RWPE2 (cell line): Measurements from ENCODE around the gene DUSP16.

Source experiments
- ATAC-seq: fragments of 200-7000 bp; cut with Tn5 transposase; 3 replicates; pipeline ENCODE4 v1.9.1; 2021; ENCODE audit warnings: low read depth
- DNase-seq: peaks from one replicate; pipeline ENCODE4 v3.0.0-alpha.2; 2020; ENCODE audit warnings: low spot score
- H3K27ac ChIP-seq: fragments of 450-650 bp; 2 replicates; pipeline ENCODE4 v1.5.1; 2017; ENCODE audit warnings: mild to moderate bottlenecking; ENCODE audit not compliant: poor library complexity, severe bottlenecking
- H3K27me3 ChIP-seq: fragments of 250-450 bp; sonication (Bioruptor Pico); 2 replicates; pipeline ENCODE4 v1.5.1; 2021; ENCODE audit warnings: mild to moderate bottlenecking, moderate library complexity; ENCODE audit not compliant: insufficient read depth, poor library complexity, severe bottlenecking
- H3K36me3 ChIP-seq: fragments of 250-450 bp; sonication (Bioruptor Pico); 2 replicates; pipeline ENCODE4 v1.5.1; 2020; ENCODE audit warnings: low read depth, mild to moderate bottlenecking, moderate library complexity
- H3K4me1 ChIP-seq: fragments of 250-450 bp; sonication (Bioruptor Pico); 2 replicates; pipeline ENCODE4 v1.5.1; 2021; ENCODE audit warnings: mild to moderate bottlenecking, moderate library complexity; ENCODE audit not compliant: insufficient read depth, poor library complexity, severe bottlenecking
- H3K4me3 ChIP-seq: fragments of 250-450 bp; sonication (Bioruptor Pico); 2 replicates; pipeline ENCODE4 v1.5.1; 2021; ENCODE audit warnings: mild to moderate bottlenecking, moderate library complexity; ENCODE audit not compliant: severe bottlenecking
- H3K9me3 ChIP-seq: fragments of 250-450 bp; sonication (Bioruptor Pico); 2 replicates; pipeline ENCODE4 v1.5.1; 2021; ENCODE audit warnings: mild to moderate bottlenecking, moderate library complexity; ENCODE audit not compliant: severe bottlenecking
- TF ChIP-seq, protein P1 (sequence below): fragments of 450-650 bp; IDR thresholded peaks from one replicate; pipeline ENCODE4 v1.5.1; 2017; ENCODE audit warnings: mild to moderate bottlenecking, moderate library complexity; ENCODE audit not compliant: poor library complexity, severe bottlenecking

DUSP16 gene

DNA sequence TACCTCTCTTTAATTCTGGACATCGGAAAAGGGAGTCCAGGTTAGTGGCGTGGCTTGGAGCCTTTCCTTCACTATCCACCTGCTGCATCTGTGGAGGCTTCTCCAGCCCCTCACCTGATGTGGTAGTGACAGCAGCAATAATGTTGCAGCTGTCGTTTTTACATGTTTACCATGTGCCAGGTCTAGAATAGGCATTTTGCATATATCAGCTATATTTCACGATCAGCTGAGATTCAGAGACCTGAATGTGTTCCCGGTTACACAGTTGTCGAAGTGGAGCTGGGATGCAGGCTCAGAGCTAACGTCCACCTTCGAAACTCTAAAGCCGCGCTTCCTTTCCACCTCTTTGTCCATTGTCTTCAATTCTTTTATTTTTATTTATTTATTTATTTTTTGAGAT, 114.8 kb downstream of the DUSP16 start:
- Histone ChIP-seq H3K4me1 (peaks cover 18% of the 10 kb centered on the region), H3K27ac (no peak overlapping the region), H3K9me3 (no peaks in the 10 kb centered on the region), H3K4me3 (no peak overlapping the region), H3K36me3 (no peaks in the 10 kb centered on the region), H3K27me3 (no peaks in the 10 kb centered on the region)
- TF ChIP-seq, protein P1, sequence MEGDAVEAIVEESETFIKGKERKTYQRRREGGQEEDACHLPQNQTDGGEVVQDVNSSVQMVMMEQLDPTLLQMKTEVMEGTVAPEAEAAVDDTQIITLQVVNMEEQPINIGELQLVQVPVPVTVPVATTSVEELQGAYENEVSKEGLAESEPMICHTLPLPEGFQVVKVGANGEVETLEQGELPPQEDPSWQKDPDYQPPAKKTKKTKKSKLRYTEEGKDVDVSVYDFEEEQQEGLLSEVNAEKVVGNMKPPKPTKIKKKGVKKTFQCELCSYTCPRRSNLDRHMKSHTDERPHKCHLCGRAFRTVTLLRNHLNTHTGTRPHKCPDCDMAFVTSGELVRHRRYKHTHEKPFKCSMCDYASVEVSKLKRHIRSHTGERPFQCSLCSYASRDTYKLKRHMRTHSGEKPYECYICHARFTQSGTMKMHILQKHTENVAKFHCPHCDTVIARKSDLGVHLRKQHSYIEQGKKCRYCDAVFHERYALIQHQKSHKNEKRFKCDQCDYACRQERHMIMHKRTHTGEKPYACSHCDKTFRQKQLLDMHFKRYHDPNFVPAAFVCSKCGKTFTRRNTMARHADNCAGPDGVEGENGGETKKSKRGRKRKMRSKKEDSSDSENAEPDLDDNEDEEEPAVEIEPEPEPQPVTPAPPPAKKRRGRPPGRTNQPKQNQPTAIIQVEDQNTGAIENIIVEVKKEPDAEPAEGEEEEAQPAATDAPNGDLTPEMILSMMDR: no peak
- ATAC-seq: no peak
- DNase-seq: no peak

DNA sequence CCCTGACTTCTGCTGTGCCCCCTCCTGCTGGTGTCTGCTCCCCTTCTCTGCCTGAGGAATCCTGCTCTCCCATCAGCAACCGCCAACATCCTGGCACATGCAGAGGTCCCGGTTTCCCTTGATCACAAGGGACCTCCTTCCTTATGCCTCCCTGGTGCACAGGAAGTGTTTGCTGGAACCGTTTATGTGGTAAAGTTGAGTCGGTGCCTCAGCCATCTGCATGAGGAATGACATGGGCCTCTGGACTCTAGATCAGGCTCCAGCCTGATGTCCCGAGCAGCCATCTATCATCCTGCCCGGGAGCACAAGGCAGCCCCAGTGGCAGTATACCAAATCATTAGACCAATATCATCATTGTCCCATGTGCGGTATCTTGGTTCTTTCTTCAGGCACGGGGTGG, 115.4 kb downstream of the DUSP16 start:
- Histone ChIP-seq H3K36me3 (no peaks in the 10 kb centered on the region), H3K27me3 (no peaks in the 10 kb centered on the region), H3K27ac (no peak overlapping the region), H3K9me3 (no peaks in the 10 kb centered on the region), H3K4me1 (peaks cover 24% of the 10 kb centered on the region), H3K4me3 (no peak overlapping the region)
- no peak for DNase-seq
- TF ChIP-seq, protein P1: no peak
- no peak for ATAC-seq

DNA sequence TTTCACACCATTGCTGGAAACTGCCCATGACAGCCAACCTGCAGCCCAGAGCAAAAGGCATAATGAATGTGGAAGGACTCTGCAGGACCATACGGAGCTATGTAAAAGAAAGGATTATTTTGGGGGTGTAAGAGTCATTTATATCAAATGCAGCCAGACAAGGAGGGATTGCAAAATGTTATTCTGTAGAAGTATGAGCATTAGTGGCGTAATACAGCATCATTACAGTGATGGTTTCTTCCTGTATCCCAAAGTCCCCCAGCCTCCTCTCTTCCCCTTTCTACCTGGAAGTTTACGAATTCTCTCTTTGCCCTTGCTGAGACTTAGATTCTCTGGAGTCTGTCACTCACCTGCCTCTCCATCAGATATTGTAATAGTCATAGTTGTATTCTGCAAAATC, 115.9 kb downstream of the DUSP16 start:
- H3K27me3 ChIP-seq: no peaks in the 10 kb centered on the region

DNA sequence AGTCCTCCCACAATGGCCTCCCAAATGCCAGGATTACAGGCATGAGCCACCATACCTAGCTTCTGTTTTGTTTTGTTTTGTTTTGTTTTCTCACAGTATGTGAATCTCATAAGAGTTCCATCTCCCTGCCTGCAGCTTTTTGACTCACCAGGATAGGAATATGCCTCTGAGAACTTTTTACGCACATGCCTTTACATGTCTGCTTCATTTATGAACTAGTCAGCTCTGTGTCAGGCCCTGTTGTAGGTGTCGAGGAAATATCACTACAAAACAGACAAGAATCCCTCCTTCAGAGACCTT, 116.8 kb downstream of the DUSP16 start:
- no peak for DNase-seq
- no peaks in the 10 kb centered on the region for H3K27me3 ChIP-seq
- H3K4me1 ChIP-seq: peaks cover 26% of the 10 kb centered on the region
- no peak overlapping the region for H3K4me3 ChIP-seq
- H3K36me3 ChIP-seq: no peaks in the 10 kb centered on the region
- peak overlapping the region; percentile 23 for H3K27ac ChIP-seq
- ATAC-seq: peak; percentile 88
- TF ChIP-seq, protein P1: no peak
- H3K9me3 ChIP-seq: no peaks in the 10 kb centered on the region

More for the DNA sequence above, 115.9 kb downstream of the DUSP16 start:
- H3K9me3 ChIP-seq: no peaks in the 10 kb centered on the region
- DNase-seq: no peak
- no peak overlapping the region for H3K27ac ChIP-seq
- ATAC-seq: no peak
- H3K4me3 ChIP-seq: no peak overlapping the region
- peaks cover 26% of the 10 kb centered on the region for H3K4me1 ChIP-seq
- no peaks in the 10 kb centered on the region for H3K36me3 ChIP-seq
- TF ChIP-seq, protein P1: no peak

DNA sequence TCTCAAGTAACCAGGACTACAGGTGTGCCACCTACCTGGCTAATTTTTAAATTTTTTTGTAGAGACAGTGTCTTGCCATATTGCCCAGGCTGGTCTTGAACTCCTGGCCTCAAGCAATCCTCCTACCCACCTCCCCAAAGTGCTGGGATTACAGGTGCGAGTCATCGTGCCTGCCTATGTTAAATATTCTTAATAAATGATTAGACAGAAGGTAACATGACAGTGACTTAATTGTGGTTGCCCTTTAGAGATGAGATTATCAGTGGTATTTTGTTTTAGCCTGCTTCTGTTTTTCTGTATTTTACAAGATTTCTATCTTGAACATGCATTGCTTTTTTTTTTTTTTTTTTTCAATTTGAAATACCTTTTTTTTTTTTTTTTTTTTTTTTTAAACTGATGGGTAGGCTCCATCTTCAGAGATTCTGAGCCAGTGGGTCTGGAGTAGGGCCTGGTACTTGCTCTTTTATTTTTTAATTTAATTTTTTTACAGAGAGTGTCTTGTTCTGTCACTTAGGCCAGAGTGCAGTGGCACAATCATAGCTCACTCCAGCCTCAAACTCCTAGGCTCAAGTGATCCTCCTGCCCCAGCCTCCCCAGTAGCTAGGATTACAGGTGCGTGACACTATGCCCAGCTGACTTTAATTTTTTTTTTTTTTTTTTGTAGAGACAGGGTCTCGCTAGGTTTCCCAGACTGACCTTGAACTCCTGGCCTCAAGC, 117.3 kb downstream of the DUSP16 start:
- Histone ChIP-seq H3K27me3 (no peaks in the 10 kb centered on the region), H3K9me3 (no peaks in the 10 kb centered on the region), H3K4me1 (peaks cover 26% of the 10 kb centered on the region), H3K27ac (peak overlapping the region; percentile 23), H3K36me3 (no peaks in the 10 kb centered on the region), H3K4me3 (no peak overlapping the region)
- ATAC-seq: no peak
- TF ChIP-seq, protein P1: no peak
- no peak for DNase-seq
